ENCODE data around the gene VSTM2B. TPM values are rescaled to one million over a fixed set of nuclear protein-coding genes. Genes with fewer than 3 reads are reported as not detected.

Gene VSTM2B
- total and polyA plus RNA-seq, 2 of the 4 experiments (the other 2 are of a cell fraction) = not detected

DNA sequence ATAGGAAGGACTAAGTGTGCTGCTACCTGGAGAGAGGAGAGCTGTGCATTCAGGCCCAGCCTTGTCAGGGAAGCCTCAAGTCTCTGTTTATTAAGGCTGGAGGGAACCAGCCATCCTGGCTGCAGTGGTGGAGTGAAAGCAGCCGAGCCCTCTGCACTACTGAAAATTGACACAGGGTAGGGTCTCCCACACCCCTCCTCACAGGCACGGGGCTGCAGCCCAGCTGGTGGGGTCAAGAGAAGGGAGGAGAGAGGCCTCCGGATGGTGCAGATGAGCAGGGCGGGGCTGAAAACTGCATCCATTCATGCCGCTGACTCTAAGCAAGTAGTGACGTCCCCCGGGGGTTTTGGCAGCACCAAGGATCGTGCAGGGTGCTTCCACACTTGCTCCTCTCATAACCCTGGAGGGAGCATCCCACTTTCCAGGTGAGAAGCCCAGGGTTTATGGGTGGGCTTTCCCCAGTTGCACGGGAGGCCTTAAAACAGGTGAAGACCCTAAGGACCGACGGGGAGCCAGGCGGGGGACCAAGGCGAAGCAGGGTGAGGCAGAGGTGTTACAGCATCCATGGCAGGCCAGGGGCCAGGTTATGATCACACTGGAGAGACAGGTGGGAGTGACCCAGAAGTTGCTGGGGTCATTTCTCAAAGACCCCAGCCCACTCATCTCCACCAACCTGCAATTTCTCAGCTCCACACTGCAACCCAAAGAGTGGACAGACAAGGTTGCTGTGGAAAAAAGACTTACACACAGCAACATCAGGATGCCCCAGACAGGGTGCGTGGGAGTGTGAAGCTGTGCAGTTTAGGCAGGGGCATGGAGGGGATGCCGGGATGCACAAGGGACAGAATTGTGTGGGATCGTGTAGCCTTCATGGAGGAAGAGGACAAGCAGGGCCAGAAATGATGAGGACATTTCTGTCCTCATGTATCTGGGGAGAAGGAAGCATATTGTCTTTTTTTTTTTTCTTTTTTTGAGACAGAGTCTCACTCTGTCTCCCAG, 36.8 kb downstream of the VSTM2B start (continued):
- TF ChIP-seq RFX5 (IDR thresholded peaks at IDR 0.05; ENCODE audit: low read depth, low read length) = no peak

DNA sequence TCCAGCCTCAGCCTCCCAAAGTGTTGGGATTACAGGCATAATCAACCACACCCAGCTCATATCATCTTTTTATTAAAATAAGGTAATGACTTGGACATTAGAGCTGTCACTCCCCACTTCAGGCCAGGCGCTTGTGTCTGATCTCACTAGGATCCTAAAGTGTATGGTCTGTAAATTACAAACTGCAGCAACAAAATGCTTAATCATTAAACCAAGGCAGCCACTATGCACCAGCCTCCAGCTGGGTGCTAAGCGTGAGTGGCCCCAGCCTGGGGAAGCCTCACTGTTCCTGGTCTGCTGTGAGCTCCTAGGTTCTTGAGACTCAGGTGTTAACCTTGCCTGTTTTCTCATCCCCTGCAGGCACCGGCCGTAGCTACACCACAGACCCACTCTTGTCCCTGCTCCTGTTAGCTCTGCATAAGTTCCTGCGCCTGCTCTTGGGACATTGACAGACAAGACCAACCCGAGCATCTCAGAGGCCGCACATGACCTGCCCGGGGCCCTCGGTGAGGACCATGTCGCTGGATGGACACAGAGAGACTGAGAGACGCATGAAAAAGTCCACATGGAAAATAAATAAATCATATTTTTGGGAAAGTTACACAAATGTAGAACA, 37.8 kb downstream of the VSTM2B start:
- in situ Hi-C loops (cut with MboI; ENCODE audit: low sequenced_read_pairs) (no loop called here), intact Hi-C loops (cut with micrococcal nuclease) (no loop called here), dilution Hi-C loops (cut with HindIII; ENCODE audit: low sequenced_read_pairs, unreplicated experiment) (no loop called here)
- 67% methylated on average over 1 of the region's 11 CpGs; no CpG with 5 or more reads in 1 of the 2 experiments for WGBS, 2 experiments (ENCODE audit: extremely low coverage in 2 of 2, insufficient read length in 1 of 2)
- no TSS peak for BruUV-seq (replicated peaks)
- Histone ChIP-seq H3K9ac (ENCODE audit: low read depth, low read length) (no peak overlapping the region), H4K8ac (ENCODE audit: low read depth in 2 of 2, low read length in 2 of 2) (no peak overlapping the region), H4K91ac (ENCODE audit: insufficient read depth, low read depth, low read length) (no peak overlapping the region), H3K4me2 (ENCODE audit: low read depth, low read length) (no peak overlapping the region), H3K9me1 (ENCODE audit: insufficient read depth, low read length) (no peaks in the 10 kb centered on the region), H4K5ac (ENCODE audit: low read depth, low read length) (no peak overlapping the region), H3K18ac (ENCODE audit: low read depth, low read length) (no peak overlapping the region), H3K23ac (ENCODE audit: low read depth, low read length) (no peak overlapping the region), H2AK9ac (replicated peaks; ENCODE audit: low read depth, low read length, poor library complexity) (no peak overlapping the region), H4K20me1 (ENCODE audit: insufficient read depth, low read length) (no peaks in the 10 kb centered on the region), H2AK5ac (ENCODE audit: low read depth, low read length) (no peak overlapping the region), H2BK120ac (ENCODE audit: low read depth, low read length) (no peak overlapping the region), H2BK20ac (ENCODE audit: low read depth, low read length) (no peak overlapping the region), H3K4me3 (ENCODE audit: insufficient read depth, low read depth, low read length) (no peak overlapping the region), H3K36me3 (ENCODE audit: control insufficient read depth, insufficient read depth, low read length) (no peaks in the 10 kb centered on the region), H2AFZ (replicated peaks; ENCODE audit: low read length, poor library complexity) (no peak overlapping the region), H3K4ac (ENCODE audit: low read depth, low read length) (no peak overlapping the region), H2BK5ac (ENCODE audit: low read depth, low read length, poor library complexity, severe bottlenecking) (no peak overlapping the region), H3K14ac (replicated peaks; ENCODE audit: low read depth, low read length) (no peak overlapping the region), H2BK15ac (ENCODE audit: low read depth, low read length) (no peak overlapping the region), H3K4me1 (ENCODE audit: control insufficient read depth, insufficient read depth, low read length) (no peaks in the 10 kb centered on the region), H3K56ac (ENCODE audit: extremely low read depth, insufficient read depth, low read length) (no peak overlapping the region), H3K9me3 (ENCODE audit: control insufficient read depth, insufficient read depth, low read length) (0 out of 2 replicates have a peak, but pooled peaks cover 1% of the 10 kb centered on the region), H3K27ac (ENCODE audit: insufficient read depth, low read length) (no peak overlapping the region), H3K79me1 (ENCODE audit: low read depth in 1 of 2, low read length in 2 of 2) (no peaks in the 10 kb centered on the region), H3K27me3 (ENCODE audit: control insufficient read depth, insufficient read depth, low read length) (no peaks in the 10 kb centered on the region)
- POLR2A ChIA-PET (ENCODE audit: unreplicated experiment) = no interaction called here
- DNase-seq (no peak), ATAC-seq (ENCODE audit: low read depth) (no peak)
- CTCF ChIA-PET = no interaction called here
- no peak for TF ChIP-seq NFE2L2 (IDR thresholded peaks at IDR 0.05; ENCODE audit: low read depth, low read length)
- no peak for TF ChIP-seq MXI1 (IDR thresholded peaks at IDR 0.05; ENCODE audit: borderline replicate concordance, low read depth, low read length)
- TF ChIP-seq, protein P1, sequence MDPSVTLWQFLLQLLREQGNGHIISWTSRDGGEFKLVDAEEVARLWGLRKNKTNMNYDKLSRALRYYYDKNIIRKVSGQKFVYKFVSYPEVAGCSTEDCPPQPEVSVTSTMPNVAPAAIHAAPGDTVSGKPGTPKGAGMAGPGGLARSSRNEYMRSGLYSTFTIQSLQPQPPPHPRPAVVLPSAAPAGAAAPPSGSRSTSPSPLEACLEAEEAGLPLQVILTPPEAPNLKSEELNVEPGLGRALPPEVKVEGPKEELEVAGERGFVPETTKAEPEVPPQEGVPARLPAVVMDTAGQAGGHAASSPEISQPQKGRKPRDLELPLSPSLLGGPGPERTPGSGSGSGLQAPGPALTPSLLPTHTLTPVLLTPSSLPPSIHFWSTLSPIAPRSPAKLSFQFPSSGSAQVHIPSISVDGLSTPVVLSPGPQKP (IDR thresholded peaks at IDR 0.05; ENCODE audit: borderline replicate concordance, low read depth, low read length) = no peak

Data from IMR-90 (cell line).